K562 (cell line): ENCODE results near the gene MICAL1. TPM values are rescaled to one million over a fixed set of nuclear protein-coding genes. Genes with fewer than 3 reads are reported as not detected.

Source experiments
- ATAC-seq: fragments of 200-7000 bp; cut with Tn5 transposase; 3 replicates; pipeline ENCODE4 v1.9.1; 2020; ENCODE audit warnings: moderate library complexity
- BruUV-seq: library from RNA; stranded (reverse); fragments of 400-500 nt; replicated peaks from 2 replicates; lab custom pipeline; 2021; lab: Mats Ljungman, UMichigan
- CTCF ChIA-PET: fragments of 300-600 bp; formaldehyde crosslinking; extraction: SDS; loops from one replicate; lab custom pipeline; 2021; ENCODE audit warnings: low intra/inter-chr PET ratio; lab: Yijun Ruan, JAX
- POLR2A ChIA-PET: fragments of 300-600, 350-650 bp; sonication (Branson Sonifier 250); formaldehyde crosslinking; extraction: SDS; loops from one replicate; lab custom pipeline; 2021; ENCODE audit warnings: antibody characterized with exemption, inconsistent platforms; lab: Yijun Ruan, JAX
- DNase-seq, 4 experiments: peaks; one replicate each; pipeline versions ENCODE4 v3.0.0 to v3.0.0-alpha.2; 2011 to 2018; ENCODE audit warnings: low spot score in 3 of 4, mixed read lengths in 3 of 4; ENCODE audit errors: extremely low read depth in 1 of 4
- FAIRE-seq: peaks from 2 replicates; lab custom pipeline; 2011; peaks lifted over from hg19 to GRCh38; lab: Jason Lieb, UNC
- H2AFZ ChIP-seq: 2 replicates; pipeline ENCODE4 v1.6.0; 2011; ENCODE audit warnings: low read depth, low read length, control low read depth, inconsistent platforms
- H3K27ac ChIP-seq: fragments of 200-600 bp; 3 replicates; pipeline ENCODE4 v1.8.0; 2011; ENCODE audit warnings: low read depth, mild to moderate bottlenecking, control low read depth, inconsistent platforms, low read length, moderate library complexity, mixed read lengths; ENCODE audit errors: extremely low read depth
- H3K27me3 ChIP-seq, 2 experiments: fragments of 300-600 bp in 1 of 2; 2 replicates in 1 of 2; 3 replicates in 1 of 2; pipeline versions ENCODE4 v1.6.0 to v1.8.0; 2011; ENCODE audit warnings: inconsistent platforms in 2 of 2, low read length in 2 of 2, mild to moderate bottlenecking in 1 of 2, mixed read lengths in 1 of 2, moderate library complexity in 1 of 2; ENCODE audit not compliant: control insufficient read depth in 2 of 2, insufficient read depth in 2 of 2
- H3K36me3 ChIP-seq: fragments of 300-600 bp; 3 replicates; pipeline ENCODE4 v1.8.0; 2011; ENCODE audit warnings: mild to moderate bottlenecking, low read length, inconsistent platforms; ENCODE audit not compliant: control insufficient read depth, insufficient read depth
- H3K4me1 ChIP-seq, 2 experiments: fragments of 200-600 bp in 1 of 2; replicated peaks in 1 of 2; 2 replicates in 1 of 2; 3 replicates in 1 of 2; pipeline versions ENCODE4 v1.5.1 to v1.8.0; 2011; ENCODE audit warnings: inconsistent platforms in 2 of 2, low read length in 2 of 2, mild to moderate bottlenecking in 1 of 2, mixed read lengths in 1 of 2, moderate library complexity in 1 of 2; ENCODE audit not compliant: control insufficient read depth in 2 of 2, insufficient read depth in 2 of 2
- H3K4me2 ChIP-seq: 2 replicates; pipeline ENCODE4 v1.6.1; 2011; ENCODE audit warnings: low read length, control low read depth, inconsistent platforms, mixed read lengths; ENCODE audit not compliant: insufficient read depth
- H3K4me3 ChIP-seq: fragments of 200-600 bp; sonication (generic), shearing (Covaris generic); 2 replicates; pipeline ENCODE4 v1.5.1; 2016; ENCODE audit warnings: control low read depth, inconsistent platforms
- H3K79me2 ChIP-seq: fragments of 200-600 bp; 3 replicates; pipeline ENCODE4 v1.8.0; 2011; ENCODE audit warnings: low read length, inconsistent platforms; ENCODE audit not compliant: control insufficient read depth, insufficient read depth
- H3K9ac ChIP-seq, 2 experiments: 2 replicates each; pipeline versions ENCODE4 v1.6.0 to v1.6.1; 2011; ENCODE audit warnings: low read depth in 2 of 2, low read length in 2 of 2, control low read depth in 1 of 2, inconsistent platforms in 1 of 2, mild to moderate bottlenecking in 1 of 2, mixed read lengths in 1 of 2; ENCODE audit not compliant: insufficient read depth in 1 of 2
- H3K9me1 ChIP-seq: one replicate; pipeline ENCODE4 v1.6.0; 2011; ENCODE audit warnings: inconsistent platforms, mild to moderate bottlenecking, low read length, moderate library complexity; ENCODE audit not compliant: control insufficient read depth, insufficient read depth
- H3K9me3 ChIP-seq: replicated peaks from 2 replicates; pipeline ENCODE4 v1.5.1; 2011; ENCODE audit warnings: low read depth, low read length, inconsistent platforms; ENCODE audit not compliant: control insufficient read depth, insufficient read depth
- H4K20me1 ChIP-seq: replicated peaks from 2 replicates; pipeline ENCODE4 v1.6.1; 2011; ENCODE audit warnings: low read length, inconsistent platforms, mixed read lengths; ENCODE audit not compliant: control insufficient read depth, insufficient read depth
- CBX8 ChIP-seq: fragments of 200-600 bp; sonication (generic); IDR thresholded peaks from 2 replicates; pipeline ENCODE4 v1.6.1; 2012; ENCODE audit warnings: borderline replicate concordance, mixed run types, low read depth, mild to moderate bottlenecking, moderate library complexity, mixed read lengths, low read length, control low read depth, inconsistent platforms; ENCODE audit not compliant: poor library complexity, severe bottlenecking; ENCODE audit errors: extremely low read depth
- CCAR2 ChIP-seq: fragments of 200-400 bp; formaldehyde crosslinking; IDR thresholded peaks from 2 replicates; pipeline ENCODE4 v1.6.1; 2017; ENCODE audit warnings: mild to moderate bottlenecking, low read depth, low read length
- CEBPB ChIP-seq: fragments of 450-650 bp; IDR thresholded peaks from 2 replicates; pipeline ENCODE4 v1.6.1; 2016; ENCODE audit warnings: missing genetic modification characterization, missing compliant biosample characterization
- DEAF1 ChIP-seq: fragments of 450-650 bp; formaldehyde crosslinking; IDR thresholded peaks from 2 replicates; pipeline ENCODE4 v1.4.0; 2020; ENCODE audit warnings: mild to moderate bottlenecking, moderate library complexity
- IRF1 ChIP-seq: sonication (generic); formaldehyde crosslinking; IDR thresholded peaks from 2 replicates; pipeline ENCODE4 v1.8.0; 2022; ENCODE audit warnings: missing genetic modification reagents, mild to moderate bottlenecking, borderline replicate concordance
- JUND ChIP-seq, 2 experiments: IDR thresholded peaks; 2 replicates in 1 of 2; 3 replicates in 1 of 2; pipeline ENCODE4 v1.6.1; 2011; ENCODE audit warnings: borderline replicate concordance in 2 of 2, low read depth in 2 of 2, low read length in 2 of 2, improper control_type of control experiment in 1 of 2, missing biosample characterization in 1 of 2, missing genetic modification characterization in 1 of 2, missing genetic modification reagents in 1 of 2
- NR0B1 ChIP-seq: fragments of 450-650 bp; IDR thresholded peaks from one replicate; pipeline ENCODE4 v1.6.1; 2018; ENCODE audit warnings: mild to moderate bottlenecking, moderate library complexity; ENCODE audit not compliant: partially characterized antibody
- PHF21A ChIP-seq: fragments of 450-650 bp; IDR thresholded peaks from 2 replicates; pipeline ENCODE4 v1.6.1; 2017; ENCODE audit warnings: low read depth, borderline replicate concordance
- RBM22 ChIP-seq: fragments of 200-400 bp; formaldehyde crosslinking; IDR thresholded peaks from 2 replicates; pipeline ENCODE4 v1.6.1; 2018; ENCODE audit warnings: low read length, low read depth; ENCODE audit not compliant: poor library complexity, severe bottlenecking
- TAF1 ChIP-seq: IDR thresholded peaks from 2 replicates; pipeline ENCODE4 v1.6.1; 2011; ENCODE audit warnings: mild to moderate bottlenecking, low read length, moderate library complexity; ENCODE audit not compliant: insufficient read depth, control insufficient read depth, severe bottlenecking; ENCODE audit errors: extremely low read depth
- TCF7L2 ChIP-seq: fragments of 150-350 bp; IDR thresholded peaks from 2 replicates; pipeline ENCODE4 v1.6.1; 2016; ENCODE audit warnings: low read depth, mild to moderate bottlenecking, low read length, moderate library complexity
- ZBTB12 ChIP-seq: fragments of 250-450 bp; sonication (Bioruptor Pico); IDR thresholded peaks from 2 replicates; pipeline ENCODE4 v1.4.0; 2020
- ZBTB5 ChIP-seq: fragments of 450-650 bp; IDR thresholded peaks from 2 replicates; pipeline ENCODE4 v1.6.1; 2017; ENCODE audit warnings: antibody characterized with exemption
- whole genome bisulfite sequencing: fragments of 100-300 bp; shearing (Covaris generic); methylation state at CpG from one replicate; pipeline ENCODE4 v1.1.6; 2016; ENCODE audit warnings: low coverage, mixed read lengths; ENCODE audit not compliant: insufficient coverage; ENCODE audit errors: missing lambda C conversion rate; 5-methylcytosine and 5-hydroxymethylcytosine counted together
- in situ Hi-C: fragments of 300-500 bp; cut with MboI; formaldehyde crosslinking; loops from 4 replicates; pipeline ENCODE4 v1.15.0; 2018; ENCODE audit warnings: inconsistent platforms, mixed read lengths
- intact Hi-C: fragments of 100-400 bp; cut with micrococcal nuclease; formaldehyde crosslinking; loops from 2 replicates; pipeline ENCODE4 v1.14.2; 2022
- polyA plus RNA-seq, 8 experiments: library from polyadenylated mRNA; depleted of rRNA in 4 of 8; stranded (reverse) in 5 of 8; unstranded in 3 of 8; fragments of >200 nt; fragmentation: Nextera tagmentation in 2 of 8; fragmentation: Illumina TruSeq in 1 of 8; extraction: Ambion mirVana in 2 of 8; extraction: Trizol in 1 of 8; gene quantifications; 2 replicates each; pipeline versions ENCODE4 v1.2.1 to v1.2.3, GENCODE V29; 2011 to 2014; ENCODE audit warnings: inconsistent platforms in 1 of 8, missing spikeins in 1 of 8
- total RNA-seq, 7 experiments: library from RNA; depleted of rRNA in 6 of 7; stranded (reverse); fragments of >200 nt in 6 of 7; fragmentation: Illumina TruSeq in 2 of 7; extraction: Trizol in 2 of 7; gene quantifications; 2 replicates each; pipeline versions ENCODE4 v1.2.1 to v1.2.3, GENCODE V29; 2011 to 2021; ENCODE audit warnings: low replicate concordance in 1 of 7

The MICAL1 gene
- total and polyA plus RNA-seq, 9 of the 15 experiments (the other 6 are each of a cell fraction or from before 2014, with no cell fraction given) = 0.07 to 15.2 (median 7.0) TPM

GRCh38 chr6:109406196-109406595 is 49.4 kb downstream of the MICAL1 start:
- H3K9me1 ChIP-seq = no peaks in the 10 kb centered on the region
- H2AFZ ChIP-seq = no peak overlapping the region
- ChIA-PET POLR2A (interaction anchor here (0.6 kb wide), 2 partner anchors 24 to 29 kb away, joined by 3 to 4 read pairs; no protein-coding TSS in a partner anchor), CTCF (no interaction called here)
- H3K79me2 ChIP-seq = no peaks in the 10 kb centered on the region
- H3K4me1 ChIP-seq = 0 out of 5 replicates have a peak, but pooled peaks cover 0 to 2% of the 10 kb centered on the region in 2 experiments
- WGBS = 23% methylated on average over 4 of the region's 4 CpGs
- H3K36me3 ChIP-seq = no peaks in the 10 kb centered on the region
- in situ Hi-C loops (no loop called here), intact Hi-C loops (no loop called here)
- BruUV-seq = no TSS peak
- DNase-seq = no peak
- no peak overlapping the region for H3K4me3 ChIP-seq
- H3K4me2 ChIP-seq = no peak overlapping the region
- H3K27me3 ChIP-seq = peaks cover 0 to 2% of the 10 kb centered on the region in 2 experiments; a peak in 2 of 5 replicates
- no peak overlapping the region for H3K9ac ChIP-seq
- no peak for FAIRE-seq
- no peaks in the 10 kb centered on the region for H3K9me3 ChIP-seq
- H3K27ac ChIP-seq = no peak overlapping the region
- H4K20me1 ChIP-seq = no peaks in the 10 kb centered on the region
- no peak for ATAC-seq
- TF ChIP-seq CBX8 (no peak), DEAF1 (CRISPR knock-in tag) (no peak), RBM22 (no peak), NR0B1 (no peak), TCF7L2 (no peak), CEBPB (tag) (peak; percentile 94), CCAR2 (no peak), ZBTB5 (no peak), JUND (IDR thresholded peaks at IDR 0.05; ENCODE audit: borderline replicate concordance, low read depth, low read length) (no peak), JUND (tag; IDR thresholded peaks at IDR 0.05; ENCODE audit: borderline replicate concordance, low read depth, low read length) (no peak), IRF1 (CRISPR knock-in tag) (no peak), TAF1 (no peak), ZBTB12 (no peak), PHF21A (no peak)
